ENCODE measurements around the gene RFFL.
"Not testable (repeated sequence)": the region's sequence is repeated elsewhere in the genome, so short reads cannot be mapped to it uniquely, and the experiment has no call there.

Gene RFFL

GRCh38 chr17:35028531-35029262 is 34.8 kb downstream of the RFFL start:
- WGBS (ENCODE audit: insufficient coverage, insufficient read length), result no CpG with 5 or more reads among the region's 3 CpGs
- H3K36me3 ChIP-seq (ENCODE audit: control insufficient read depth, insufficient read depth, low read length), result no peaks in the 10 kb centered on the region

GRCh38 chr17:35028097-35028496 is 35.4 kb downstream of the RFFL start:
- H3K9me3 ChIP-seq (ENCODE audit: control insufficient read depth, insufficient read depth, low read length); H3K27ac ChIP-seq (ENCODE audit: low read length); DNase-seq (ENCODE audit: low read depth, low spot score); H3K4me1 ChIP-seq (ENCODE audit: control insufficient read depth, insufficient read depth, low read length); H3K27me3 ChIP-seq (ENCODE audit: control insufficient read depth, insufficient read depth, low read length); H3K4me3 ChIP-seq (ENCODE audit: low read length); H3K36me3 ChIP-seq (ENCODE audit: control insufficient read depth, insufficient read depth, low read length): not testable (repeated sequence)
- no CpG with 5 or more reads among the region's 4 CpGs for WGBS (ENCODE audit: insufficient coverage, insufficient read length)

More at GRCh38 chr17:35028531-35029262, 34.8 kb downstream of the RFFL start:
- Histone ChIP-seq H3K27ac (ENCODE audit: low read length) (no peak overlapping the region), H3K4me3 (ENCODE audit: low read length) (no peak overlapping the region), H3K9me3 (ENCODE audit: control insufficient read depth, insufficient read depth, low read length) (no peaks in the 10 kb centered on the region), H3K4me1 (ENCODE audit: control insufficient read depth, insufficient read depth, low read length) (no peaks in the 10 kb centered on the region; the same call in 1 of the 2 replicates), H3K27me3 (ENCODE audit: control insufficient read depth, insufficient read depth, low read length) (no peaks in the 10 kb centered on the region)
- DNase-seq (ENCODE audit: low read depth, low spot score), result no peak

- H3K36me3 ChIP-seq (ENCODE audit: control insufficient read depth, insufficient read depth, low read length), result no peaks in the 10 kb centered on the region
- no CpG with 5 or more reads among the region's 1 CpG for WGBS (ENCODE audit: insufficient coverage, insufficient read length)
- H3K27me3 ChIP-seq (ENCODE audit: control insufficient read depth, insufficient read depth, low read length), result no peaks in the 10 kb centered on the region
- H3K9me3 ChIP-seq (ENCODE audit: control insufficient read depth, insufficient read depth, low read length), result no peaks in the 10 kb centered on the region
- H3K27ac ChIP-seq (ENCODE audit: low read length), result no peak overlapping the region
- H3K4me3 ChIP-seq (ENCODE audit: low read length), result no peak overlapping the region
- no peaks in the 10 kb centered on the region; the same call in 1 of the 2 replicates for H3K4me1 ChIP-seq (ENCODE audit: control insufficient read depth, insufficient read depth, low read length)
- no peak for DNase-seq (ENCODE audit: low read depth, low spot score)
Measured at GRCh38 chr17:35025541-35025940, 38.0 kb downstream of the RFFL start.

GRCh38 chr17:35023538-35023937 is 40.0 kb downstream of the RFFL start:
- no peak for DNase-seq (ENCODE audit: low read depth, low spot score)
- WGBS (ENCODE audit: insufficient coverage, insufficient read length), result no CpG with 5 or more reads among the region's 3 CpGs
- Histone ChIP-seq H3K9me3 (ENCODE audit: control insufficient read depth, insufficient read depth, low read length) (no peaks in the 10 kb centered on the region), H3K27me3 (ENCODE audit: control insufficient read depth, insufficient read depth, low read length) (no peaks in the 10 kb centered on the region), H3K36me3 (ENCODE audit: control insufficient read depth, insufficient read depth, low read length) (no peaks in the 10 kb centered on the region), H3K4me1 (ENCODE audit: control insufficient read depth, insufficient read depth, low read length) (no peaks in the 10 kb centered on the region; the same call in 1 of the 2 replicates), H3K4me3 (ENCODE audit: low read length) (no peak overlapping the region), H3K27ac (ENCODE audit: low read length) (no peak overlapping the region)

GRCh38 chr17:35022536-35023063 is 40.9 kb downstream of the RFFL start:
- Histone ChIP-seq H3K4me3 (ENCODE audit: low read length) (no peak overlapping the region), H3K9me3 (ENCODE audit: control insufficient read depth, insufficient read depth, low read length) (no peaks in the 10 kb centered on the region), H3K27me3 (ENCODE audit: control insufficient read depth, insufficient read depth, low read length) (no peaks in the 10 kb centered on the region), H3K4me1 (ENCODE audit: control insufficient read depth, insufficient read depth, low read length) (no peaks in the 10 kb centered on the region; the same call in 1 of the 2 replicates), H3K27ac (ENCODE audit: low read length) (no peak overlapping the region), H3K36me3 (ENCODE audit: control insufficient read depth, insufficient read depth, low read length) (no peaks in the 10 kb centered on the region)
- no CpG with 5 or more reads among the region's 8 CpGs for WGBS (ENCODE audit: insufficient coverage, insufficient read length)
- DNase-seq (ENCODE audit: low read depth, low spot score), result no peak

DNA sequence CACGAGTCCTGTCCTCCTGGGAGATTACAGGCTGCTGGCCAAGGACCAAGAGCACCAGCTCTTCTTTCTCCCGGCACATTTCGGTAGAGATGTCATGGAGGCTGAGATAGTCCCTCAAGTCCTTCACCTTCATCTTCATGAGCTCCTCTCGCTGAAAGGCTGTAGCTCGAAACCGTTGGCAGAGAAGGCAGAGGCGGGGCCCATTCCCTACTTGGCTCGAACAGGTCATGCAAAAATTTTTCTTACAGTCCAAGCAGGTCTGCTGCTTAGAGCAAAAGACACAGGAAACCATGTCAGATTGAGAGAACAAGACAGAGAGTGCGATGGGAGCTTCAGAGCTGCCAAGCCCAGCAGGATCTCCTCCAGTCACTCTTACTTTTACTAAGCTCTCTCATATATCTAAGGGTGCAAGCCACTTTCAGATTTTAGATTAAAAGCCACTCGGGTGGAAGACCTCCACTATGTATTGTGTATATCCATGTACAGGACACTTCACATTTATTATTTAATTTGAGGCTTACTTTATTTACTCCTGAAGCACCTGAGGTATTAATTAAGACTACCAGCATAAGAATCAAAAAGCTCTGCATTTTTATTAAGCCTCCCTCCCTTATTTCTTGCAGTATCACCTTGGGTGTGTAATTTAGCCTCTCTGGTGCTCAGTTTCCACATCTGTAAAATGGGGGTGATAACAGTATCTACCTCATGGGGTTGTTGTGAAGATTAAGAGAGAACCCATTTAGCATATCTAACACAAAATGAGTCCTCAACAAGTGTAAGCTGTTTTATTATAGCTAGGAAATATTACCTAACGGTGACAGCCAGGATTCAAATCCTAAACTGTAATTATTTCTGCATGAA is 41.8 kb downstream of the RFFL start:
- Histone ChIP-seq H3K9me3 (ENCODE audit: control insufficient read depth, insufficient read depth, low read length) (no peaks in the 10 kb centered on the region), H3K4me1 (ENCODE audit: control insufficient read depth, insufficient read depth, low read length) (no peaks in the 10 kb centered on the region; the same call in 1 of the 2 replicates), H3K4me3 (ENCODE audit: low read length) (no peak overlapping the region), H3K27me3 (ENCODE audit: control insufficient read depth, insufficient read depth, low read length) (no peaks in the 10 kb centered on the region), H3K36me3 (ENCODE audit: control insufficient read depth, insufficient read depth, low read length) (no peaks in the 10 kb centered on the region), H3K27ac (ENCODE audit: low read length) (no peak overlapping the region)
- DNase-seq (ENCODE audit: low read depth, low spot score), result no peak
- WGBS (ENCODE audit: insufficient coverage, insufficient read length), result no CpG with 5 or more reads among the region's 11 CpGs

GRCh38 chr17:35019386-35020179 is 43.9 kb downstream of the RFFL start:
- no peaks in the 10 kb centered on the region; the same call in 1 of the 2 replicates for H3K36me3 ChIP-seq (ENCODE audit: control insufficient read depth, insufficient read depth, low read length)
- no peak for DNase-seq (ENCODE audit: low read depth, low spot score)
- no peaks in the 10 kb centered on the region for H3K27me3 ChIP-seq (ENCODE audit: control insufficient read depth, insufficient read depth, low read length)
- no peak overlapping the region for H3K27ac ChIP-seq (ENCODE audit: low read length)
- no peak overlapping the region for H3K4me3 ChIP-seq (ENCODE audit: low read length)
- H3K4me1 ChIP-seq (ENCODE audit: control insufficient read depth, insufficient read depth, low read length), result no peaks in the 10 kb centered on the region
- no CpG with 5 or more reads among the region's 6 CpGs for whole genome bisulfite sequencing (ENCODE audit: insufficient coverage, insufficient read length)
- no peaks in the 10 kb centered on the region for H3K9me3 ChIP-seq (ENCODE audit: control insufficient read depth, insufficient read depth, low read length)

GRCh38 chr17:35018814-35019213 is 44.7 kb downstream of the RFFL start:
- no peak for DNase-seq (ENCODE audit: low read depth, low spot score)
- Histone ChIP-seq H3K9me3 (ENCODE audit: control insufficient read depth, insufficient read depth, low read length) (no peaks in the 10 kb centered on the region), H3K27ac (ENCODE audit: low read length) (no peak overlapping the region), H3K4me1 (ENCODE audit: control insufficient read depth, insufficient read depth, low read length) (no peaks in the 10 kb centered on the region), H3K36me3 (ENCODE audit: control insufficient read depth, insufficient read depth, low read length) (no peaks in the 10 kb centered on the region; the same call in 1 of the 2 replicates), H3K27me3 (ENCODE audit: control insufficient read depth, insufficient read depth, low read length) (no peaks in the 10 kb centered on the region), H3K4me3 (ENCODE audit: low read length) (no peak overlapping the region)
- no CpG with 5 or more reads among the region's 2 CpGs for WGBS (ENCODE audit: insufficient coverage, insufficient read length)

DNA sequence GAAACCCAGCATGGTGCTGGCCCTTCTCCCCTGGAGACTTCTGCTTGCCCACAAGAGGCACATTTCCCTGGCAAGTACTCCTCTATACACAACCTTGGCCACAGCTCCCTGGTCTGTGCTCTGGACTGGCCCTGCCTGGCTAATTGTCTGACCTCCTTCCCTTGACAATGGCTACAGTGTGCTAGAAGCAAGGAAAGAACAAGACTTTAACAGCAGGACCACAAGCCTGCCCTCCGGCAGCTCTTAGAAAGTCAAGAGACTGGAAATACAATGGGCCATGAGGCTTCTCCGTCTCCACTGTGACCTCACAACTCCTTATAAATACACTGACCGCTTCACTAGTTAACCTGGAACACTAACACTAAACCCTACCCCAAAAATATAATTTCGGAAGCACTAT is 46.5 kb downstream of the RFFL start:
- 100% methylated on average over 2 of the region's 4 CpGs for WGBS (ENCODE audit: insufficient coverage, insufficient read length)
- no peaks in the 10 kb centered on the region for H3K27me3 ChIP-seq (ENCODE audit: control insufficient read depth, insufficient read depth, low read length)
- H3K9me3 ChIP-seq (ENCODE audit: control insufficient read depth, insufficient read depth, low read length), result no peaks in the 10 kb centered on the region
- DNase-seq (ENCODE audit: low read depth, low spot score), result no peak
- H3K4me1 ChIP-seq (ENCODE audit: control insufficient read depth, insufficient read depth, low read length), result no peaks in the 10 kb centered on the region
- no peak overlapping the region for H3K27ac ChIP-seq (ENCODE audit: low read length)
- H3K4me3 ChIP-seq (ENCODE audit: low read length), result no peak overlapping the region
- no peaks in the 10 kb centered on the region; the same call in 1 of the 2 replicates for H3K36me3 ChIP-seq (ENCODE audit: control insufficient read depth, insufficient read depth, low read length)

DNA sequence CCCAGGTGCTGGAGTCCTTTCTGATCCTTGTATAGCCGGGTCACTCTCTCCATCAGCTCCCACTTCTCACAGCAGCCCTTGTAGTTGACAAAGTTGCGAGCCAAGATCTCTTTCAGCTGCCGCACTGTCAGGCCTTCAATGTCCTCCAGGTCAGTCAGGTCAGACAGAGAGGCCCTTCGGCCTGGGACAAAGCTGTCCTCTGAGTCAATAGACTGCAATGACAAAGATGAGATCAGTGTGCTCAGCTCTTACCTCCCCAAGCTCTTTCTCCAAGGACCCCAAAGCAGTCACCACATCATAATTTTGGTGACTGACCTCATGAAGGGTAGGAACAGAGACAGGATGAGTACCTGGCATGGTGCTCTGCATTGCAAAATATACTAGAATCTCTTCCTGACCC is 47.1 kb downstream of the RFFL start:
- WGBS (ENCODE audit: insufficient coverage, insufficient read length), result no CpG with 5 or more reads among the region's 4 CpGs
- Histone ChIP-seq H3K27me3 (ENCODE audit: control insufficient read depth, insufficient read depth, low read length) (no peaks in the 10 kb centered on the region), H3K4me3 (ENCODE audit: low read length) (no peak overlapping the region), H3K9me3 (ENCODE audit: control insufficient read depth, insufficient read depth, low read length) (no peaks in the 10 kb centered on the region), H3K27ac (ENCODE audit: low read length) (no peak overlapping the region), H3K36me3 (ENCODE audit: control insufficient read depth, insufficient read depth, low read length) (no peaks in the 10 kb centered on the region; the same call in 1 of the 2 replicates), H3K4me1 (ENCODE audit: control insufficient read depth, insufficient read depth, low read length) (no peaks in the 10 kb centered on the region)
- DNase-seq (ENCODE audit: low read depth, low spot score), result no peak

Measured in iPS DF 6.9 (cell line).